ENCODE results near the gene KIAA0513. TPM values are rescaled to one million over a fixed set of nuclear protein-coding genes. Genes with fewer than 3 reads are reported as not detected.

Gene KIAA0513
- polyA plus RNA-seq, 1 experiment = 10.0 TPM

- TF ChIP-seq, protein P1, sequence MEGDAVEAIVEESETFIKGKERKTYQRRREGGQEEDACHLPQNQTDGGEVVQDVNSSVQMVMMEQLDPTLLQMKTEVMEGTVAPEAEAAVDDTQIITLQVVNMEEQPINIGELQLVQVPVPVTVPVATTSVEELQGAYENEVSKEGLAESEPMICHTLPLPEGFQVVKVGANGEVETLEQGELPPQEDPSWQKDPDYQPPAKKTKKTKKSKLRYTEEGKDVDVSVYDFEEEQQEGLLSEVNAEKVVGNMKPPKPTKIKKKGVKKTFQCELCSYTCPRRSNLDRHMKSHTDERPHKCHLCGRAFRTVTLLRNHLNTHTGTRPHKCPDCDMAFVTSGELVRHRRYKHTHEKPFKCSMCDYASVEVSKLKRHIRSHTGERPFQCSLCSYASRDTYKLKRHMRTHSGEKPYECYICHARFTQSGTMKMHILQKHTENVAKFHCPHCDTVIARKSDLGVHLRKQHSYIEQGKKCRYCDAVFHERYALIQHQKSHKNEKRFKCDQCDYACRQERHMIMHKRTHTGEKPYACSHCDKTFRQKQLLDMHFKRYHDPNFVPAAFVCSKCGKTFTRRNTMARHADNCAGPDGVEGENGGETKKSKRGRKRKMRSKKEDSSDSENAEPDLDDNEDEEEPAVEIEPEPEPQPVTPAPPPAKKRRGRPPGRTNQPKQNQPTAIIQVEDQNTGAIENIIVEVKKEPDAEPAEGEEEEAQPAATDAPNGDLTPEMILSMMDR (IDR thresholded peaks at IDR 0.05; ENCODE audit: low read depth, low read length) = no peak
- DNase-seq (ENCODE audit: low read depth, low spot score) = no peak
- no peak overlapping the region for H3K27ac ChIP-seq (ENCODE audit: low read depth, low read length)
- no peaks in the 10 kb centered on the region for H3K27me3 ChIP-seq (ENCODE audit: control insufficient read depth, insufficient read depth, low read length)
- no peaks in the 10 kb centered on the region; the same call in 1 of the 2 replicates for H3K9me3 ChIP-seq (ENCODE audit: control insufficient read depth, insufficient read depth, low read length)
- POLR2A ChIA-PET = interaction anchor here (0.6 kb wide), 1 partner anchor 27 kb away, joined by 8 read pairs; no protein-coding TSS in a partner anchor
- CTCF ChIA-PET = interaction anchor here (1.6 kb wide), 1 partner anchor 13 kb away, joined by 4 read pairs; no protein-coding TSS in a partner anchor
- no peak overlapping the region for H3K4me3 ChIP-seq (ENCODE audit: low read depth, low read length)
These were observed 15.0 kb downstream of the KIAA0513 start for GRCh38 chr16:85042606-85043005.

GRCh38 chr16:85045077-85045476 lies 17.5 kb downstream of the KIAA0513 start:
- H3K4me3 ChIP-seq (ENCODE audit: low read depth, low read length) = no peak overlapping the region
- CTCF ChIA-PET = no interaction called here
- TF ChIP-seq, protein P1 (IDR thresholded peaks at IDR 0.05; ENCODE audit: low read depth, low read length) = no peak
- POLR2A ChIA-PET = no interaction called here
- H3K9me3 ChIP-seq (ENCODE audit: control insufficient read depth, insufficient read depth, low read length) = peaks cover 6% of the 10 kb centered on the region; the same call in 1 of the 2 replicates
- no peak overlapping the region for H3K27ac ChIP-seq (ENCODE audit: low read depth, low read length)
- no peak for DNase-seq (ENCODE audit: low read depth, low spot score)
- H3K27me3 ChIP-seq (ENCODE audit: control insufficient read depth, insufficient read depth, low read length) = no peaks in the 10 kb centered on the region

DNA sequence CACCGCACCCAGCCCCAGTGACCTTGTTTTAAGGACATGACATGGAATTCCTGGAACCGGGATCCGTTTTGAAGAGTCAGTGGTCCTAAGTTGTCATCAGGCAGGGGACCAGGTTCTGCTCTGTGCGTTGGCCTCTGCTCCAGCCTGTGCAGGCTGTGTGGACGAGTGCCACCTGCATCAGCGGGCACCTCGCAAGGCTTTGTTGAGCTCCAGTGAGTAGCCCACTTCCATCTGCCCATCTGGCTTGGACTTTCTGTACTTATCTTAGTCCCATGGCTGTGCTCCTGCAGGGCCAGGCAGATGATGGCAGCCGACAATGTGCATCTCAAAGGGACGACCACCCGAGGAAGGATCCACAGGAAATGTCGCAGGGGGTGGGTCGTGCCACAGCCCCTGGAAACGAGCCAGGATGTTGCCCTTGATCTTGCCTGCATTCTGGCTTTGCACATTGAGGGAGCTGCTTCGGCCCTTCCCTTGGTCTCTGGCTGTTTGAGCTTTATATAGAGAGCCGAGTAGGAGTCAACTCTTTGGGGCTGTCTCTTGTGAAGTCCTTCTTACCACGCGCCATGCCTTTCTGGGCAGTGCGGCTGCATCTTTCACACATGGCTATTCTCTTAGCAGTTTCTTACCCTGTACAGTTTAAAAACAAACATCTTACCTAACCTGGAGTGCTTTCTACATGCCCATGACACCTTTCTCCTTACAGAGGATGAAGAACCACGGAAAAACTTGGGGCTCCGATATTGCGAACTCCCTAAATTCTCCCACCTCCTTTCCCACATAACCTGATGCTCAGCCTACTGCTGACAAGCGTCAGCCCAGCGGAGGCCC lies 18.3 kb downstream of the KIAA0513 start:
- H3K27me3 ChIP-seq (ENCODE audit: control insufficient read depth, insufficient read depth, low read length) = no peaks in the 10 kb centered on the region
- no peak overlapping the region for H3K27ac ChIP-seq (ENCODE audit: low read depth, low read length)
- H3K9me3 ChIP-seq (ENCODE audit: control insufficient read depth, insufficient read depth, low read length) = peaks cover 6% of the 10 kb centered on the region; the same call in 1 of the 2 replicates
- CTCF ChIA-PET = no interaction called here
- no peak overlapping the region for H3K4me3 ChIP-seq (ENCODE audit: low read depth, low read length)
- TF ChIP-seq, protein P1 (IDR thresholded peaks at IDR 0.05; ENCODE audit: low read depth, low read length) = no peak
- POLR2A ChIA-PET = no interaction called here
- no peak for DNase-seq (ENCODE audit: low read depth, low spot score)

- POLR2A ChIA-PET = no interaction called here
- TF ChIP-seq, protein P1 (IDR thresholded peaks at IDR 0.05; ENCODE audit: low read depth, low read length) = no peak
- DNase-seq (ENCODE audit: low read depth, low spot score) = no peak
- no peak overlapping the region for H3K27ac ChIP-seq (ENCODE audit: low read depth, low read length)
- no peak overlapping the region for H3K4me3 ChIP-seq (ENCODE audit: low read depth, low read length)
- H3K27me3 ChIP-seq (ENCODE audit: control insufficient read depth, insufficient read depth, low read length) = no peaks in the 10 kb centered on the region
- peaks cover 6% of the 10 kb centered on the region; the same call in 1 of the 2 replicates for H3K9me3 ChIP-seq (ENCODE audit: control insufficient read depth, insufficient read depth, low read length)
- CTCF ChIA-PET = interaction anchor here (1.2 to 1.3 kb wide), 2 partner anchors 10 to 68 kb away, joined by 3 read pairs; no protein-coding TSS in a partner anchor
These were observed 18.9 kb downstream of the KIAA0513 start for GRCh38 chr16:85046472-85046916.
